NCI-H1694 (cell line): ENCODE measurements around the gene CYTH3.
"Not testable (repeated sequence)": the region's sequence is repeated elsewhere in the genome, so short reads cannot be mapped to it uniquely, and the experiment has no call there.

Experiments
- DNase-seq: peaks from one replicate; lab custom pipeline; 2025; lab: John Stamatoyannopoulos, UW

The CYTH3 gene

DNA sequence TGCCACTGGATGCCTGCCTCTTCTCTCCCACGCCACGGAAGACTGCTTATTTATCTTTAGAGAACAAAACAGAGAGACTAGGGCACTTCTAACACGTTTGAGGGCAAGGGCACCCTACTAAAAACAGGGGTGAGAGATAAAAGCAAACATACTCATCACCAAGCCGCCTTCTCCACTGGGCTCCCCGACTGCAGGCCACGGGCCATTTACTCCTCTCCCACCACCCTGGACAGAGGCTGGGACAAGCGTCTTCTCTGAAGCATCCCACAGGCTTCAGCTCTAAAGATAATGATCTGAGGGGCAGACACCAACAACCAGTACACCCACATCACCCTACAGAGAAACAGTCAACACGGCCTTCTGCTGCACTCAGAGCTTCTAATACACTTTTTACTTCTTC lies 78.7 kb downstream of the CYTH3 start:
- DNase-seq: no peak

DNA sequence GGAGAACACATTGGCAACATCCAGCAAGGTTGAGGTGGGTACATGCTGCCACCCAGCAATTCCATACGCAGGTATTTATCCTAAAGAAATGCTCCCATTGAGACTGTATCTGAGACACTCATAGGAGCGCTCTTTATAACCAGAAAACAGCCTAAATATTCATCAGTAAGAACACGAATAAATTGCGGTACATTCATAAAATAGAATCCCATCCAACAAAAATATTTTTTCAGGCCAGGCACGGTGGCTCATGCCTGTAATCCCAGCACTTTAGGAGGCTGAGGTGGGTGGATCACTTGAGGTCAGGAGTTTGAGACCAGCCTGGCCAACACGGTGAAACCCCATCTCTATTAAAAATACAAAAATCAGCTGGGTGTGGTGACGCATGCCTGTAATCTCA lies 81.9 kb downstream of the CYTH3 start:
- not testable (repeated sequence) for DNase-seq

DNA sequence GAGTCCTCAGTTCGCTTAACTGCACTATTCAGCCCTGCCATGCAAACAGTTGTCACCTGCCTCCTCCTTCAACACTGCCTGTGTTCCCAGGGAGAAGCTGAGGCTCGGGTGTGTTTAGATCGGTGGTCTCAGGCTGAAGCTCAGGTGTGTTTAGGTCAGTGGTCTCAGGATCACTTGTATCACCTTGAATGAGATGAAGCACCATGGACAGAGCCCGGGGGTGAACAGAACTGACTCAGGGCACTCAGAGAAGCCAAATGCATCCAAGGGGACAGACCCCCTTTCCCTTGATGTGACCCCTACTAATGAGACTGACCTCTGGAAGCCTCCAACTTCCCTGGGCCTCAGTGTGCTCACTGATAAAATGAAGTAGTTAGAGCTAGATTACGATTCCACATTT lies 84.0 kb downstream of the CYTH3 start:
- DNase-seq: no peak

DNA sequence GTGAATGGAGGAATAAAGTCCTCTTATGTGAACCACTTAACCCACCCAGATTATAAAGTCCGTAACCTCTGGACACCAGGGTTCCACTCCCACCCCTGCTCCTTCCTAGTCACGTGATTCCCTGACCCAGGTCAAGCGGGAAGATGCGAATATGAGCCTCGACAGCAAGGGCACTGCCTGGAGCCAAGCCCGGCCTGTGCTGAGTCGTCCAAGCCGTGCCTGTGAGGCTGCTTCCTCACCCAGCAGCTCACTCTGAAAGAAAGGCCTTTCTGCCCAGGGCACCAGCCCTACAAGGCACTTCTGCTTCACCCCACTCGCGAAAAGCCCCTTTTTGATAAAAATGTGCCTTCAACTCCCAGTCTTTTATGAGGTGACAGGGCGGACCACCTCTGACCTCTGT lies 85.8 kb downstream of the CYTH3 start:
- DNase-seq: no peak

DNA sequence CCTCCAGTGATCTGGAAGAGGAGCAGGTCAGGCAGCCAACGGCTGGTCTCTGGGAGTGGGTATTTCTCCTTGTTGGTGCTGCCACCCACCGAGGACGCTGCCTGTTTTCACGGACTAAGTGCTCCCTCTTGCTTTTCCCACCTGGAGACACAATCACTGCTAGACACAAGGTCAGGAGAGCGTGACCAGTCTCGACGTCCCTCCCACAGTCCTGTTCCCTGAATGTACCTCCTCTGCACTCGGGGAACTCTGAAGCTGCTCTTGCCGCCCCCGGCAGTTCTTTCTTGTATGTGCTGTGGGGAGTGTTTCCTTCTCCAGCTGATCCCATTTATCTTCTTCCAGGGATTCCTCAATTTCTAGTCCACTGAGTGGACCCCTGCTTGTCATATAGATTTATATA lies 89.4 kb downstream of the CYTH3 start:
- DNase-seq: no peak

DNA sequence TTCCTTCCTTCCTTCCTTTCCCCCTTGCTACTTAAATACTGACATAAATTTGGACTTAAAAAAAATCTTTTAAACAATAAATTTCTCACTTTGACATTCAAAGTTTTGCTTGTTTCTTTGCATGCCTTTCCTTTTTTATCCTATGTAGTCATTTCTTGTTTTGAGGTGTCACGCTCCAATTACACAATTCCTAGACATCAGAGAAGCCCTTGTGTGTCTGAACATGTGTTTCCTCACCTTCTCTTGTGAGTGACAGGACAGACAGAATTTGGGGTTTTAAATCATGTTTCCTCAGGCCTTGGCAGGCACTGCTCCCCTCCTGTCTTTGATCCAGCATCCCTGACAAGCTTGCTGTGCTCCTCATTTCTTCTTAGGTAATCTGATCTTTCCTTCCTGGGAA lies 91.3 kb downstream of the CYTH3 start:
- DNase-seq: no peak

DNA sequence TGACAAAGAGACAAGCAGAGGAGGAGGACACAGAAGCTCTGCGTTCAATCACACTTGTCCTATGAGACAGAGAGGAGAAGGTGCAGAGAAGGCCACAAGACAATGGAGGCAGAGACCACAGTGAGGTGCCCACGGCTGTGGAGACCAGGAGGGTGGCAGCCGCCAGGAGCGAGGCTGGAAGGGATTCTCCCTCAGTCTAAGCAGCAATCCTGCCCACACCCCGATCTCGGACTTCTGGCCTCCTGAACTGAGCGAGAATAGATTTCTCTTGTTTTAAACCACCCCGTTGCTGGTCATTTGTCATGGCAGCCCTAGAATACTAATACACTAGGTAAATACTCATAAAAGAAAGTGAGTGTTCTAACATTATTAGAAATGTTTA lies 92.1 kb downstream of the CYTH3 start:
- DNase-seq: no peak

DNA sequence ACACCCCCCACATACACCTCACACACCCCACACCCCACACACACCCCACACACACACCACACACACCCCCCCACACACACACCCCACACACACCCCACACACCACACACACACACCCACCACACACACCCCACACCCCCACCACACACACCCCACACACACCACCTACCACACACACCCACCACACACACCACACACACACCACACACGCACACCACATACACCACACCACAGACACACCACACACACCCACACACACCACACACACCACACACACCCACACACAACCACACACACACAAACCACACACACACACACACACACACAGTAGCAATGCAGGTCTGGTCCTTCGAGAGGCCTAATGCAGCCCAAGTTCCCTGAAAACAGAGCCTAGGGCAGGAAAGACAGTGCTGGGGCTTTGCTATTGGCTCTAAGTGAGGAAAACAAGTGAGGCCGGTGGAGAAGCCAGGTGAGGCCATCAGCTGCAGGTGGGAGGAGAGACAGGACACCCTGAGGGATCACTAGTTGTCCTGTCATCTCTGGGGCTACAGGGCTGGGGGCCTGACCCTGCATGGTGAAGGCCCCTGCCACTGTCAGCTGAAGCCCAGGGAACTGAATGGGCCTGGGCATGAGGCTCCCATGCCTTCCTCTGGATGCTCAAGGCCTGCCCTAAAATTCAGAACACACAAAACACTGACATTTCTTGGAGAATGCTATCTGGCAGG lies 92.6 kb downstream of the CYTH3 start:
- no peak for DNase-seq

DNA sequence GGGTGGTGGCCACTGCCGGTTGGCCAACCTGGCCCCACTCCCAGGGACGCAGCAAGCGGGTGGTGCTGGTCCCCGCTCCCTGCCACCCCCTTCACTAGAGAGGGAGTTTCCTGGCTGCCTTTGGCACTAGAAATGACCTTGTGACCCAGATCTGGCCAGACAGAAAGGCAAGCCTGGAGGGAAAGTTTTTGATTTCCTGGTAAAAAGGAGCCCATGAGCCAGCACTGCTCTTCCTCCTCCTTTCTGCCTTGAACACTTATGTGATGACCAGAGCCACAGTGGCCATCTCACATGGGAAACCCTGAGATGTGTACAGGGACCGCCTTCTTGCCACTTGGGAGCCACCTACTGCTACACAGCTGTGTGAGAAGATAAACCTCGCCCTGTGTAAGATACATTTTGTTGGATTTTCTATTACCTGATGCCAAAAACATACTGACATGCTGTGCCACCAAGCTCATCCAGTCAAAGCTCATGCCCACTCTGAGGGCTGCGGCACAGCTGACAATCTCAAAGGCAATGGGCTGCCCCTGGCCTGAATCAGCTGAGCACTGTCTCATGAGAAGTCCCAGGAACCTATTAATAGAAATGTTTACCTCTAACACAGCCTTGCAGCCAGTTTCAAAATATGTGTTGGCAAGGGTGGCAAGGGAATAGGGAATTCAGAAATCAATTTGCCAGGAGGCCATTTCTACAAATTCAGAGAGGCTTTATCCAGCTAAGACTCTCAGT lies 94.0 kb downstream of the CYTH3 start:
- DNase-seq: no peak

DNA sequence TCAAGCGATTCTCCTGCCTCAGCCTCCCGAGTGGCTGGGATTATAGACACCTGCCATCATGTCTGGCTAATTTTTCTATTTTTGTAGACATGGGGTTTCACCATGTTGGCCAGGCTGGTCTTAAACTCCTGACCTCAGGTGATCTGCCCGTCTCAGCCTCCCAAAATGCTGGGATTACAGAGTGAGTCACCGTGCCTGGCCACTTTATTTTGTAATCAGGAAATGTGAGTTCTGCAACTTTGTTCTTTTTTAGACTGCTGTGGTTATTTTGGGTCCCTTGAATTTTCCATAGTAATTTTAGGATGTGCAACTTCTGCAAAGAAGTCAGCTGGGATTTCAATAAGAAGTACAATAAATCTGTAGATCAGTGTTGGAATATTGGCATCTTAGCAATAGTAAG lies 96.8 kb downstream of the CYTH3 start:
- no peak for DNase-seq

DNA sequence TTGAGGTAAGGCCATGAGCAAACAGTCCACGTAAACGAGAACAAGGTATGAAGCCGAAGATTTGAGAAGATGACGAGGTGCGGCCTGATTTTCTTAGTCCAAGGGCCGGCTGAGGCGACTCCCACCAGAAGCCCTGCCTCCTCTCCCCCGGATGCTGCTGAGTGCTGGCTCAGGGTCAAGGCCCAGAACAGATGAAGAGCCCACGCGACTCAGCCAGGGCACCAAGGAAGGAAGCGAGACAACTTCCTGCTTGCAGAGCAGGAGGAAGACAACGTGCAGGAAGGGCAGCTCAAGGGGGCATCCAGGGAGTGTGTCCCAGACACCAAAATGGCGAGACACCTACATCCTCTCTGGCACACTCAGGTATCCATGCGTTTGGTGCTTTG lies 99.5 kb downstream of the CYTH3 start:
- no peak for DNase-seq

DNA sequence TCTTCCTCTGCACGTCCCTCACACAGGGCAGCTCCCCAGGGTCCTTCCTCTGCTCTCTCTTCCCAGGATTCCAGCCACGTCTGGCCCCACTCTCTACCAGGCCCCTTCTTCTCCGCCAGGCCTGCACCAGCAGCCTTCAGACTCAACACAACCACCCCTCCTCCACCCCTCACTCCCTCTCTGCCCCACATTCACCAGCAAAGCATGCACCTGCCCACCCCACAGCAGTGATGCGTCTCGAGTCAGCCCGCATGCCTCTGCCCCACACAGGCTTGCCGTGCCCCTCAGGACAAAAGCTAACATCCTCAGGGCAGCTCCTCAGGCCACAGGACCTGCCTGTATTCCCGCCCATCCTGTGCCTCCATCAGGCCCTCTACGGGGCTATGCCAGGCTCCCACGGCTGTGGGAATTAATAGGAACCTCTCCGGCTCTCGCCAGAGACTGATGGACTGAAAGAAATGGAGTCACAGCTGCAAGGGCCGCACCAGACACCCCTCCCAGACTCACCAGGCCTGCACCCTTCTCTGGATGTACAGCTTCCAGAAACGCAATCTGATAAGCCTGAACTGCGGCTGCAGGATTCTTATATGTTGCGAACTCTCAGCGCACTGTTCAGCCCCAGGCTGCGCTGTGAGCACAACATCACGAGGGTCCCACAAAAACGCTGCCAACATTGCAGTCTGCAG lies 100.1 kb downstream of the CYTH3 start:
- no peak for DNase-seq

DNA sequence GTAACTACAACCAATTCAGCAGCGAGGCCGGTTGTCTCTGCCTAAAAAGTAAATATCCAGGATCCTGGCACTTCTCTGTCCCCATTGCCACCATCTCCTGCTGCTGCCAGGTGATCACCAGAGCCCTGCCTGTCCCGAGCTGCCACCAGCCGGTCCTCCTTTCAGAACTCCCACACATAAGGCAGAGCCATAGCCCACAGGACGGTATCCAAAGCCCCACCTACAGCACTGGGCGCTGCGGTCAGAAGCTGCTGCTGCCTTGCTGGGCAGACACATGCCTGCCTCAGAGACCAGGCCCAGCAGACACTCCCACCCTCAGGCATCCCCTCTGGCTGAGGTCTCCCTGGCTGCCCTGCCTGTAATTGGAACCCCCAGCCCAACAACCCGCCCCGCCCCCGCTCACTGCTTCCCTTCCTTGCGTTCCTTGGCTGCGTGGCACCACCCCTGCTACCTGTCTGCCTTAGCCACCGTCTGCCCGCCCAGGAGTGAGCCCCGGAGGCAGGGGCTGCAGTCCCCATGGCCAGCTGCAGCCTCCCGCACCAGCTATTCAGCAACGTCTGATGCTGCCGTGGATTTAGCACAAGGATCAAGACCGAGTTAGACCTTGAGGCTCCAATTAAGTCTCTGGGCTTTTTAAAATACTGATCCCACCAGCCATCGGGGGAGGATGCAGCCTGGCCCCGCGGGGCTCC lies 100.7 kb downstream of the CYTH3 start:
- DNase-seq: no peak

DNA sequence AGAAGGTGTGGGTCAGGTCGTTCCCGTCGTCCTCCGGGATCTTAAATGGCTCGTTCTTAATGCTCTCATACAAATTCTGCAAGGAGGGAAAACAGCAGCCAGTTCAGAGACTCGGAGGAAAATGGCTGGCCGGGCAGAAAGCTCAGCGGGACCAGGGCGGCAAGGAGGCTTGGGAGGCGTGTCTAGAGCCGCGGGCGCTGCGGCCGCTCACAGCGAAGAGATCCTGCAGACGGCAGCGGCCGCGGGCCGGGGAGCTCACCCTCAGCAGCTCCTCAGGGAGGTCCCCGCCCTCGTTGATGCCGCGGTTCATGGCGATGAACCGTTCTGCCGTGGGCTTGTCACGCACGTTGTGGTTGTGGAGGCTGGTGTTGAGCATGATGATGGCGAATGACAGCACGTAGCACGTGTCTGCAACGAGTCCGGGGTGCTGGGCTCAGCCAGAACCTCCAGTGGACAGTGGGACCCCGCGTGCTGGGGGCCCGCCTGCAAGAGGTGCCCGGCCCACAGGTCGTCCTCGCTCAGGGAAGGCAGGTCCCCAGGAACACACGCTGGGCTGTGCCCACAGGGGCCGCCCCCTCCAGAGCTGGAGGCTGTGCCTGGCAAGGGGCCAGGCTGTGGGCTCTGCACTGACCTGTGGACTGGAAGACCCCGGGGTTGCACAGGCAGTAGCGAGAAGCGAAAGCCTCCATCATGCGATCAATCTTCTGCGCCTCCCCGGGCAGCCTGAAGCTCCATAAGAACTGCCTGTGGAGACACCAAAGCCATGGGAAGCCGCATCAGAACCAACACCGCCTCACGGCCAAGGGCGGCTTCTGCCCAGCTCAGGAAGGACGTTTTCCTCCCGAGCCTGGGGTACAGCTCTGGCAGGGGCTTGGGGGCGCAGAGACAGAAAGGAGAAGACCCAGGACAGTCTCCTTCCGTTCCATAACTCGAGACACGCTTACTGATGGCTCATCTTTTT lies 101.6 kb downstream of the CYTH3 start:
- DNase-seq: no peak

DNA sequence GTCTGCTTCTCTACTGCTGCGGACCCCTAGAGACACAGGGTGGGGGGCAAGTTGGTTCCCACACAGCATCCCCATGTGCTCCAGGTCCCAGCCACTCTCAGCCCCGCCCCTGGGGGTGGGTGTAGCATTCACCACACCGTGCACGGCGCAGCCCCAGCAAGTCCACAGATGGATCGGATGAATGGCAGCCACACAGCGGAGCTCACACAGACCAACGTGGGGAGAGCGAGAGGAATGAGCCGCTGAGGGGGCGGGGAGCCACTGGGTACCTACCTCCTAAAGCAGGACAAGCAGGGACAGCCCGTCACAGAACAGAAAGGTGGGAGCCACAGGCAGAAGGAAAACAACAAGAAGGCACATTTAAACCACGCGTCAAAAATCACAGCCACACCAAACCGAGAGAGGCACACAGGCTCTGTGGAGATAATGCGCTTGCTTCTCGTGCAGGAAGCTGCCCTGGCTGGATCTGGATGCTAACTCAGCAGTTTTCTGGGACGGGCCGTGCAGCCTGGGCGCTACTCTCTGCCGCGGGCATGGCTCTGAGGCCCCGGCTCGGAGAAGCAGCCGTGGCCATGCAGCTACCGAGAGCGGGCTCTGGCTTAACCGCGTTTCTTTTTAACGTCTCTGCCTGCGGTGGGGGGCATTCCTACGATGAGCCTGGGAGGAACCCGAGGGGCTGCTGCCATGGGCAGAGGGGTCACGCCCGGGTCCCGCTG lies 102.5 kb downstream of the CYTH3 start:
- DNase-seq: no peak

DNA sequence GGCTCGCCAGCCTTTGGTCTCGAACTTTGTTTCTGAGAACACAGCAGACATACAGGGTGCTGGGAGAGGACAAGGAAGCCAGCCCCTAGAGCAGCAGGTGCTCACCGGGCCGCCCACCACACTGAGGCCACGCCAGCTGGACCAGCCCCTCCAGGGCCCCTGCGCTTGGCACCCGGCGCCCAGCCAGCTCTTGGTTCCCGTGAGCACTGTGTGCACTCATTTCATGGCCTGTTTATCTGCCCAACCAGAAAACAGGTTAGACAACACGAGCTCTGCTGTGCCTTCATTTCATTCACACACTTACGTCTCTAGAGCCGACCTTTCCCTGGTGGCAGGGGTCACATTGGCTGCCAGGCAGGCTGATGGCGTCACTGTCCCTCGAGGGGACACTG lies 104.0 kb downstream of the CYTH3 start:
- no peak for DNase-seq

DNA sequence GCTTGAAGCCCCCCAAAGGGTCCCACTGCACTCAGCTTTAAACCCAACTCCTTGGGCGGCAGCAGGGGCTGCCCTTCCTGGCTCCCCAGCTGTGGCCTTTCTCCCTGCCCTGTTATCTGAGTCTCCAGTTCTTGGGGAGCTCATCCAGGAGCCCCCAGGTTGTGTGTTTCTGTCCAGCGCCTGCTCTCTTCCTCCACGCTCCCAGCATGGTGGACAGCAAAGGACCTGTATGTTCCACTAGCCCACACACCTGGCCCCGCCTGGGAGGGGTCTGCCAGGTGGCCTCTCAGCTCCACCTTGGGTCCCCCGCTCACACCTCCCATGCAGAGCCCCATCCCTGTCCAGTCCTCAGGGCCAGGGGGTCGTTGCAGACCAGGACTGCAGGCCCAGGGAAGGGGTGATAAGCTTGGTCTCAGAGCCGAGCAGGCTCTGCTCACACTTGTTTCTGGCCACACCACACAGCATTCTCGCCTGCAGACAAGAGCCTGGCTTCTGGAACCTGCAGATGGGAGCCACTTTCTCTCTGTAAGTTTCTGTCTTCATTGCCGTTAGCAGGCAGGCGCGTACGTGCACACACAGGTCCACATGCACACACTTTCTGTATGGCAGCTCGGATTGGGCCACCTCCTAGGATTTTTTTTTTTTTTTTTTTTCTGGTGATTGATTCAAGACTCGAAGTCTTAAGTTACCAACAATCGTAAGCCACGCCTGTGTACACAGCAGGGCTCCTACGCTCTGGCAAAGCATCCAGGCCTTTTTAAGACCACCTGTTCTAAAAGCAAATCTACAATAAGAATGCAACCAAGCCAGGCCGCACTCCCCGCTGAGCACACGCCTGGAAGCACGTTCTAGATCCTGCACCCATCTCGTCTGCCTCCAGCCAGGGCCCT lies 104.6 kb downstream of the CYTH3 start:
- no peak for DNase-seq

DNA sequence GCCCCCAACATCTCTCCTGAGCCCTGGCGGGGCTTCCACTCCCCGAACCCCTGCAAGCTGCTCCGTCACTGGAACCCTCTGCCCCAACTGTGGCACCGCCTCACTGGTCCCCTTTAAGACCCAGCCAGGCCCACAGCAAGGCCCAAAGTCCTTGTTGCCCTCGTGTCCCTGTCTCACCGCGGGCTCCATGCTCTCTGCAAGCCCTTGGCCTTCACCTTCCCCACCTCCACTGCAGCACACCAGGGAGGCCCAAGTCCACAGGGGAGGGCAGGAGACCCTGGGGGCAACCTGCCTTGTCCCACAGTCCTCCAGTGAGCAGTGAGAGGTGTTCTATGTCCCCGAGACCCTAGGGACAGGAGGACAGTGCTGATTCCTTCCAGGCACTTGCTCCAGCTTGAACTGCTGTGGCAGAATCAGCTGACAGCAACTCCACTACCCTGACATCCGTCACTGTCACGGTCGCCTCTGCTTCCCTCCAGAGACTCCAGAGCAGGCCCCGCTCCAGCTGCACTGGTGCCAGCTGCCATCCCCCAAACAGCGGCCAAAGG lies 105.3 kb downstream of the CYTH3 start:
- DNase-seq: peak; percentile 31

DNA sequence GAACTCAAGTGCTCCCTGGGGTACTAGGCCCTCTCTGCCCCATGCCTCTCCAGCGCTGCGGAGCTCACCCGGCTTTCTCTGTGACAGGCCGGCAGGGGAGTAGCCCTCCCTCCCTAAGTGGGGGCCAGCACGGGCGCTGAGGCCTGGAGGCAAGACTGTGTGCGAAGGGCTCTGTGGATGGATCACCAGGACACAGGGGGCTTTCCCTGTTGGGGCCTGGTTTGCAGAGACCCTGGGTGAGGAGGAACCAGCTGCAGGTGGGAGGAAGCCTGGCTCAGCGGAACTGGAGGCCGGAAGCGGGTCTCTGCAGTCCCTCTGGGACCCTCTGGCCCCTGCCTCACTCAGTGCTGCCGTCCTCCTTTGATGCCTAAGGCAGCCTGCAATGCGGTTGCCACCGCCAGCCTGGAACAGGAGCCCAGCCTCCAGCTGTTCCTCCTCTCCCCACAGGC lies 106.0 kb downstream of the CYTH3 start:
- no peak for DNase-seq
